ENCODE results near the gene MED13L.

Gene MED13L

DNA sequence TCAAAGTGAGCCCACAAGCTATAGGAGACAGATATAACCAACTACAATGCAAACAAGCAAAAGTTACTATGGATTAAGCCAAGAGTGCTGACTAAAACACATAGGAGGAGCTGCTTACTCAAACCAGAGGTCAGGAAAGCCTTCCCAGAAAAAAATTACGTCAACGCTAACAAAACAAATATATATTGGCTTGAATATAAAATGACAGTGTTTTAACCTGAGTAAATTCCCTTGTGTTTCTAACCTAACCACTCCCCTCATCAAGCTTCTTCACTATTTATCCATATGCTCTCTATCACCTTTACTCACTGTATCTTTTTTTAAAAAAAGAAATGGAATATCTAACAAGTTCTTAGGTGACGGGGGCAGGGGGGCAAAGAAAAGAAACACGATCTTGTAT lies 115.9 kb downstream of the MED13L start:
- Histone ChIP-seq H3K79me2 (ENCODE audit: control insufficient read depth, insufficient read depth, low read length) (peaks cover 54% of the 10 kb centered on the region), H3K4me1 (ENCODE audit: control insufficient read depth, low read depth, low read length) (peaks cover 16% of the 10 kb centered on the region), H3K27ac (ENCODE audit: low read depth, low read length) (peak overlapping the region; percentile 47), H3K4me3 (ENCODE audit: low read length) (no peak overlapping the region), H3K23ac (ENCODE audit: low read length) (no peak overlapping the region), H3K18ac (ENCODE audit: low read length) (no peak overlapping the region), H2BK120ac (ENCODE audit: low read depth, low read length) (no peak overlapping the region), H2AK5ac (ENCODE audit: low read length) (no peak overlapping the region), H2BK15ac (replicated peaks; ENCODE audit: low read depth) (no peak overlapping the region), H2BK5ac (ENCODE audit: low read length) (no peak overlapping the region), H3K9ac (ENCODE audit: low read length) (no peak overlapping the region), H3K4ac (ENCODE audit: low read depth, low read length) (no peak overlapping the region), H4K8ac (ENCODE audit: low read depth, low read length) (no peak overlapping the region), H3K4me2 (ENCODE audit: low read length) (no peak overlapping the region), H4K5ac (ENCODE audit: low read length) (no peak overlapping the region), H3K36me3 (ENCODE audit: control insufficient read depth, insufficient read depth, low read length) (no peaks in the 10 kb centered on the region), H3K56ac (ENCODE audit: low read length) (no peak overlapping the region), H3K79me1 (ENCODE audit: low read length) (peaks cover 16% of the 10 kb centered on the region), H3K27me3 (ENCODE audit: insufficient read depth, low read length, poor library complexity) (no peaks in the 10 kb centered on the region)
- WGBS (ENCODE audit: extremely low coverage, insufficient coverage, low lambda C conversion rate): no CpG with 5 or more reads among the region's 4 CpGs
- DNase-seq: peak; percentile 34

DNA sequence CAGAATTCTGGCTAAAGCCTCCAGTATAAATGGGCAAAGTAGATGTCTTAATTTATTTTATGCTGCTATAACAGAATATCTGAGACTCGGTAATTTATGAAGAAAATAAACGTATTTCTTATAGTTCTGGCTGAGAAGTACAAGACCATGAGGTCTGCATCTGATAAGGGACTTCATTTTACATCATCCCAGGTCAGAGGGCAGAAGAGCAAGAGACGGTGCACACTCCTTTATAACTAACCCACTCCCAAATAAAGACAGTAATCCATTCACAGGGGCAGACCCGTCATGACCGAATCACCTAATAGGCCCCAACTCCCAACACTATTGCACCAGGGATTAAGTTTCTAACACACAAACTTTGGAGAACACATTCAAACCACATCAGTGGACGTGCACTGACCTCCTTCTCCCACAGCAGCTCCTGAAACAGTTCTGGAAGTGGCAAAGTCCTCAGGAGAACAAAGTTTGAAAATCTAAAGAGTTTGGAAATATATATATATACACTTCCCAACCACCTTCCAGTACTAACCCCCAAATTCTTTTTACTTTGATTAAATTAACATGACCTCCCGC lies 116.5 kb downstream of the MED13L start:
- Histone ChIP-seq H3K27ac (ENCODE audit: low read depth, low read length) (no peak overlapping the region), H3K4me2 (ENCODE audit: low read length) (no peak overlapping the region), H3K36me3 (ENCODE audit: control insufficient read depth, insufficient read depth, low read length) (no peaks in the 10 kb centered on the region), H3K23ac (ENCODE audit: low read length) (no peak overlapping the region), H3K56ac (ENCODE audit: low read length) (no peak overlapping the region), H4K8ac (ENCODE audit: low read depth, low read length) (no peak overlapping the region), H3K4me1 (ENCODE audit: control insufficient read depth, low read depth, low read length) (peaks cover 16% of the 10 kb centered on the region), H3K18ac (ENCODE audit: low read length) (no peak overlapping the region), H3K27me3 (ENCODE audit: insufficient read depth, low read length, poor library complexity) (no peaks in the 10 kb centered on the region), H3K79me1 (ENCODE audit: low read length) (peaks cover 16% of the 10 kb centered on the region), H3K4me3 (ENCODE audit: low read length) (no peak overlapping the region), H3K79me2 (ENCODE audit: control insufficient read depth, insufficient read depth, low read length) (peaks cover 55% of the 10 kb centered on the region), H4K5ac (ENCODE audit: low read length) (no peak overlapping the region), H2BK120ac (ENCODE audit: low read depth, low read length) (no peak overlapping the region), H2BK15ac (replicated peaks; ENCODE audit: low read depth) (no peak overlapping the region), H3K4ac (ENCODE audit: low read depth, low read length) (no peak overlapping the region), H2AK5ac (ENCODE audit: low read length) (no peak overlapping the region), H2BK5ac (ENCODE audit: low read length) (no peak overlapping the region), H3K9ac (ENCODE audit: low read length) (no peak overlapping the region)
- no peak for DNase-seq
- no CpG with 5 or more reads among the region's 7 CpGs for WGBS (ENCODE audit: extremely low coverage, insufficient coverage, low lambda C conversion rate)

DNA sequence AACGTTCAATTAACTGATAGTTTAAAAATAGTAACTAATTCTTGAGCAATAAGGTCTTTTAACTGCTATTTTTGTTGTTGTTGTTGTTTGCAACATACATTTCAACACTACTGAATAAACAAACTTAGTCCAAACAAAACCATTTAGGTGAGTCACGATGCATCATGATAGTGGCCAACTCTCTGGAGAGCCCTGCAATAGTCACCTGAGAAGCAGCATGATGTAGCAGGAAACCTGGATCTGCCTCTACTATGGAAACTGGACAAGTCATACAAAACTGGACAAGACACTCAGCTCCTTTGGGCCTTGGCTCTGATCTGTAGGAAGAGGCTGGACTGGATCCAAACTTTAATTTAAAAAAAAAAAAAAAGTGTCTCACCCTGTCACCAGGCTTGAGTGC lies 117.3 kb downstream of the MED13L start:
- no peak overlapping the region for H3K4me2 ChIP-seq (ENCODE audit: low read length)
- no peak overlapping the region for H3K4ac ChIP-seq (ENCODE audit: low read depth, low read length)
- no peak overlapping the region for H3K9ac ChIP-seq (ENCODE audit: low read length)
- no peak overlapping the region for H4K5ac ChIP-seq (ENCODE audit: low read length)
- H3K36me3 ChIP-seq (ENCODE audit: control insufficient read depth, insufficient read depth, low read length): no peaks in the 10 kb centered on the region
- H3K27ac ChIP-seq (ENCODE audit: low read depth, low read length): no peak overlapping the region
- H3K79me1 ChIP-seq (ENCODE audit: low read length): peaks cover 15% of the 10 kb centered on the region
- H3K4me1 ChIP-seq (ENCODE audit: control insufficient read depth, low read depth, low read length): peaks cover 15% of the 10 kb centered on the region
- H3K27me3 ChIP-seq (ENCODE audit: insufficient read depth, low read length, poor library complexity): no peaks in the 10 kb centered on the region
- 100% methylated on average over 1 of the region's 2 CpGs for WGBS (ENCODE audit: extremely low coverage, insufficient coverage, low lambda C conversion rate)
- no peak overlapping the region for H2BK15ac ChIP-seq (replicated peaks; ENCODE audit: low read depth)
- no peak overlapping the region for H4K8ac ChIP-seq (ENCODE audit: low read depth, low read length)
- no peak for DNase-seq
- H2AK5ac ChIP-seq (ENCODE audit: low read length): no peak overlapping the region
- no peak overlapping the region for H3K23ac ChIP-seq (ENCODE audit: low read length)
- no peak overlapping the region for H2BK5ac ChIP-seq (ENCODE audit: low read length)
- H2BK120ac ChIP-seq (ENCODE audit: low read depth, low read length): no peak overlapping the region
- H3K18ac ChIP-seq (ENCODE audit: low read length): no peak overlapping the region
- no peak overlapping the region for H3K56ac ChIP-seq (ENCODE audit: low read length)
- H3K79me2 ChIP-seq (ENCODE audit: control insufficient read depth, insufficient read depth, low read length): peaks cover 50% of the 10 kb centered on the region
- no peak overlapping the region for H3K4me3 ChIP-seq (ENCODE audit: low read length)

DNA sequence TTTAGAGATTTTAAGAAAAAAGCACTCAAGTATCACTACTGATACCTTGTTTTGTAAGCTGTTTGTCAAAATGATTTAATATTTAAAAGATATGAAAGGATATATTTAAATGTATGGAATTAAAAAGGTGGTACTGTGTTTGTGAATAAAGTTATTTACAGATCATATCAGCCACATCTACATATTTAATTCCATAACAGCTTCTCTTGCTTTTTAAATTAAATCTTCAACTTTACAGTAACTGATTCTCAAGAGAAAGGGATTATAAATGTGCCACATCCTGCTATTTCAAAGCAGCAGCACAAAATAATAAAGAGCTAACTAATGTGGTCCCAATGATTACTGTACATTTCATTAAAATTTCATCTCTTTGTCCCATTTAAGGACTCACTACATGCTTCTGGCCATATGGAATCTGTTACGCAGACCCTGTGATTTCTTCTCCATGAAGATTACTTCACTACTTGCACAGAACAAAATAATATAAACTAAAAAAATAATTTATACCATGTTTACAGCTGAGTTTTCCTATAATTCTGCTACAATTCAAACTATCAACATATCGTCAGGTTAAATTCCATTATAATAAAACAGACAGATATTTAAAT lies 117.8 kb downstream of the MED13L start:
- Histone ChIP-seq H3K27ac (ENCODE audit: low read depth, low read length) (no peak overlapping the region), H3K18ac (ENCODE audit: low read length) (no peak overlapping the region)
- WGBS (ENCODE audit: extremely low coverage, insufficient coverage, low lambda C conversion rate): 100% methylated on average over 1 of the region's 2 CpGs

GRCh38 chr12:116159175-116159574 lies 118.3 kb downstream of the MED13L start:
- Histone ChIP-seq H3K4me2 (ENCODE audit: low read length) (no peak overlapping the region), H3K36me3 (ENCODE audit: control insufficient read depth, insufficient read depth, low read length) (no peaks in the 10 kb centered on the region), H3K4ac (ENCODE audit: low read depth, low read length) (no peak overlapping the region), H4K8ac (ENCODE audit: low read depth, low read length) (no peak overlapping the region), H4K5ac (ENCODE audit: low read length) (no peak overlapping the region), H3K23ac (ENCODE audit: low read length) (no peak overlapping the region), H3K4me1 (ENCODE audit: control insufficient read depth, low read depth, low read length) (peaks cover 15% of the 10 kb centered on the region), H3K27me3 (ENCODE audit: insufficient read depth, low read length, poor library complexity) (no peaks in the 10 kb centered on the region), H3K18ac (ENCODE audit: low read length) (no peak overlapping the region), H3K56ac (ENCODE audit: low read length) (no peak overlapping the region), H3K79me2 (ENCODE audit: control insufficient read depth, insufficient read depth, low read length) (peaks cover 48% of the 10 kb centered on the region), H3K4me3 (ENCODE audit: low read length) (no peak overlapping the region), H3K79me1 (ENCODE audit: low read length) (peaks cover 13% of the 10 kb centered on the region), H2AK5ac (ENCODE audit: low read length) (no peak overlapping the region), H2BK5ac (ENCODE audit: low read length) (no peak overlapping the region), H3K27ac (ENCODE audit: low read depth, low read length) (no peak overlapping the region), H3K9ac (ENCODE audit: low read length) (no peak overlapping the region), H2BK120ac (ENCODE audit: low read depth, low read length) (no peak overlapping the region), H2BK15ac (replicated peaks; ENCODE audit: low read depth) (no peak overlapping the region)
- no peak for DNase-seq
- WGBS (ENCODE audit: extremely low coverage, insufficient coverage, low lambda C conversion rate): no CpG with 5 or more reads among the region's 1 CpG

More for the DNA sequence above, 117.8 kb downstream of the MED13L start:
- Histone ChIP-seq H2AK5ac (ENCODE audit: low read length) (no peak overlapping the region), H3K4me1 (ENCODE audit: control insufficient read depth, low read depth, low read length) (peaks cover 15% of the 10 kb centered on the region), H3K56ac (ENCODE audit: low read length) (no peak overlapping the region), H3K4me3 (ENCODE audit: low read length) (no peak overlapping the region), H3K23ac (ENCODE audit: low read length) (no peak overlapping the region), H3K9ac (ENCODE audit: low read length) (no peak overlapping the region), H4K5ac (ENCODE audit: low read length) (no peak overlapping the region), H2BK120ac (ENCODE audit: low read depth, low read length) (no peak overlapping the region), H2BK5ac (ENCODE audit: low read length) (no peak overlapping the region), H3K36me3 (ENCODE audit: control insufficient read depth, insufficient read depth, low read length) (no peaks in the 10 kb centered on the region), H3K27me3 (ENCODE audit: insufficient read depth, low read length, poor library complexity) (no peaks in the 10 kb centered on the region), H2BK15ac (replicated peaks; ENCODE audit: low read depth) (no peak overlapping the region), H3K79me1 (ENCODE audit: low read length) (peaks cover 15% of the 10 kb centered on the region), H3K4ac (ENCODE audit: low read depth, low read length) (no peak overlapping the region), H3K4me2 (ENCODE audit: low read length) (no peak overlapping the region), H3K79me2 (ENCODE audit: control insufficient read depth, insufficient read depth, low read length) (peaks cover 51% of the 10 kb centered on the region), H4K8ac (ENCODE audit: low read depth, low read length) (no peak overlapping the region)
- no peak for DNase-seq

GRCh38 chr12:116157845-116158267 lies 119.6 kb downstream of the MED13L start:
- H3K4me1 ChIP-seq (ENCODE audit: control insufficient read depth, low read depth, low read length): peaks cover 15% of the 10 kb centered on the region
- H2BK5ac ChIP-seq (ENCODE audit: low read length): no peak overlapping the region
- peaks cover 13% of the 10 kb centered on the region for H3K79me1 ChIP-seq (ENCODE audit: low read length)
- H2BK15ac ChIP-seq (replicated peaks; ENCODE audit: low read depth): no peak overlapping the region
- H3K4me3 ChIP-seq (ENCODE audit: low read length): no peak overlapping the region
- no peak overlapping the region for H4K5ac ChIP-seq (ENCODE audit: low read length)
- no peak overlapping the region for H3K18ac ChIP-seq (ENCODE audit: low read length)
- no peak overlapping the region for H3K27ac ChIP-seq (ENCODE audit: low read depth, low read length)
- H3K4ac ChIP-seq (ENCODE audit: low read depth, low read length): no peak overlapping the region
- H3K4me2 ChIP-seq (ENCODE audit: low read length): no peak overlapping the region
- peak; percentile 69 for DNase-seq
- no peak overlapping the region for H3K56ac ChIP-seq (ENCODE audit: low read length)
- no peaks in the 10 kb centered on the region for H3K36me3 ChIP-seq (ENCODE audit: control insufficient read depth, insufficient read depth, low read length)
- peaks cover 56% of the 10 kb centered on the region for H3K79me2 ChIP-seq (ENCODE audit: control insufficient read depth, insufficient read depth, low read length)
- H3K27me3 ChIP-seq (ENCODE audit: insufficient read depth, low read length, poor library complexity): no peaks in the 10 kb centered on the region
- H3K9ac ChIP-seq (ENCODE audit: low read length): no peak overlapping the region
- no peak overlapping the region for H3K23ac ChIP-seq (ENCODE audit: low read length)
- no peak overlapping the region for H2AK5ac ChIP-seq (ENCODE audit: low read length)
- no peak overlapping the region for H2BK120ac ChIP-seq (ENCODE audit: low read depth, low read length)
- no CpG with 5 or more reads among the region's 5 CpGs for WGBS (ENCODE audit: extremely low coverage, insufficient coverage, low lambda C conversion rate)
- no peak overlapping the region for H4K8ac ChIP-seq (ENCODE audit: low read depth, low read length)
